Chondrocyte (in vitro differentiated cells): ENCODE results near the gene MELK. TPM values are rescaled to one million over a fixed set of nuclear protein-coding genes. Genes with fewer than 3 reads are reported as not detected.

ENCODE experiments used
- DNase-seq: peaks from one replicate; pipeline ENCODE4 v3.0.0; 2021; ENCODE audit warnings: mixed read lengths, low spot score
- H3K27ac Mint-ChIP-seq: one replicate; pipeline ENCODE4 v1.8.0; 2021; ENCODE audit warnings: mild to moderate bottlenecking, moderate library complexity, mixed read lengths; ENCODE audit not compliant: unreplicated experiment
- H3K27me3 Mint-ChIP-seq: 2 replicates; pipeline ENCODE4 v1.8.0; 2021; ENCODE audit warnings: low read depth, mixed read lengths
- H3K36me3 Mint-ChIP-seq: 2 replicates; pipeline ENCODE4 v1.8.0; 2021; ENCODE audit warnings: low read depth, mixed read lengths
- H3K4me1 Mint-ChIP-seq: 2 replicates; pipeline ENCODE4 v1.8.0; 2021; ENCODE audit warnings: low read depth, mild to moderate bottlenecking, mixed read lengths
- H3K4me3 Mint-ChIP-seq: one replicate; pipeline ENCODE4 v1.8.0; 2021; ENCODE audit warnings: mild to moderate bottlenecking, moderate library complexity, mixed read lengths; ENCODE audit not compliant: unreplicated experiment
- H3K9me3 Mint-ChIP-seq: 2 replicates; pipeline ENCODE4 v1.8.0; 2021; ENCODE audit warnings: low read depth, mixed read lengths
- CTCF ChIP-seq: fragments of 200-600 bp; sonication (generic); IDR thresholded peaks from 2 replicates; pipeline ENCODE4 v1.5.0; 2021; ENCODE audit warnings: antibody characterized with exemption, mild to moderate bottlenecking, moderate library complexity
- total RNA-seq: library from RNA; stranded (reverse); gene quantifications from 3 replicates; pipeline ENCODE4 v1.2.1, GENCODE V29; 2021

The MELK gene
- total RNA-seq, 1 donor from 2014 or later: 10.4 TPM

GRCh38 chr9:36625006-36625615 lies 52.4 kb downstream of the MELK start:
- Mint-ChIP-seq H3K27me3 (no peaks in the 10 kb centered on the region), H3K4me3 (no peak overlapping the region), H3K36me3 (no peaks in the 10 kb centered on the region), H3K9me3 (no peaks in the 10 kb centered on the region), H3K27ac (peak overlapping the region; percentile 78), H3K4me1 (peaks cover 12% of the 10 kb centered on the region)
- DNase-seq: no peak
- no peak for TF ChIP-seq CTCF

- peak; percentile 89 for TF ChIP-seq CTCF
- Mint-ChIP-seq H3K36me3 (no peaks in the 10 kb centered on the region), H3K4me3 (no peak overlapping the region), H3K9me3 (no peaks in the 10 kb centered on the region), H3K27me3 (no peaks in the 10 kb centered on the region), H3K4me1 (no peaks in the 10 kb centered on the region), H3K27ac (no peak overlapping the region)
- DNase-seq: no peak
Measured at GRCh38 chr9:36632892-36633291, 60.2 kb downstream of the MELK start.

GRCh38 chr9:36637491-36638270 lies 65.0 kb downstream of the MELK start:
- no peak for TF ChIP-seq CTCF
- Mint-ChIP-seq H3K27ac (no peak overlapping the region), H3K4me3 (no peak overlapping the region), H3K36me3 (no peaks in the 10 kb centered on the region), H3K27me3 (no peaks in the 10 kb centered on the region), H3K4me1 (no peaks in the 10 kb centered on the region), H3K9me3 (no peaks in the 10 kb centered on the region)
- no peak for DNase-seq

- Mint-ChIP-seq H3K4me3 (no peak overlapping the region), H3K9me3 (no peaks in the 10 kb centered on the region), H3K27me3 (no peaks in the 10 kb centered on the region), H3K4me1 (no peaks in the 10 kb centered on the region), H3K36me3 (peaks cover 4% of the 10 kb centered on the region), H3K27ac (no peak overlapping the region)
- no peak for TF ChIP-seq CTCF
- no peak for DNase-seq
Measured at GRCh38 chr9:36640771-36641381, 68.2 kb downstream of the MELK start.

GRCh38 chr9:36642817-36643216 lies 70.1 kb downstream of the MELK start:
- Mint-ChIP-seq H3K36me3 (peaks cover 5% of the 10 kb centered on the region), H3K4me1 (no peaks in the 10 kb centered on the region), H3K4me3 (no peak overlapping the region), H3K27me3 (no peaks in the 10 kb centered on the region), H3K27ac (no peak overlapping the region), H3K9me3 (no peaks in the 10 kb centered on the region)
- DNase-seq: no peak
- no peak for TF ChIP-seq CTCF
